ENCODE data around the gene HIVEP2. TPM values are rescaled to one million over a fixed set of nuclear protein-coding genes. Genes with fewer than 3 reads are reported as not detected.
A peak's percentile ranks its signal among the peaks of the same experiment; 100 is the strongest.

The HIVEP2 gene
- total and polyA plus RNA-seq, 2 donors from 2014 or later = 2.4 to 26.0 TPM

DNA sequence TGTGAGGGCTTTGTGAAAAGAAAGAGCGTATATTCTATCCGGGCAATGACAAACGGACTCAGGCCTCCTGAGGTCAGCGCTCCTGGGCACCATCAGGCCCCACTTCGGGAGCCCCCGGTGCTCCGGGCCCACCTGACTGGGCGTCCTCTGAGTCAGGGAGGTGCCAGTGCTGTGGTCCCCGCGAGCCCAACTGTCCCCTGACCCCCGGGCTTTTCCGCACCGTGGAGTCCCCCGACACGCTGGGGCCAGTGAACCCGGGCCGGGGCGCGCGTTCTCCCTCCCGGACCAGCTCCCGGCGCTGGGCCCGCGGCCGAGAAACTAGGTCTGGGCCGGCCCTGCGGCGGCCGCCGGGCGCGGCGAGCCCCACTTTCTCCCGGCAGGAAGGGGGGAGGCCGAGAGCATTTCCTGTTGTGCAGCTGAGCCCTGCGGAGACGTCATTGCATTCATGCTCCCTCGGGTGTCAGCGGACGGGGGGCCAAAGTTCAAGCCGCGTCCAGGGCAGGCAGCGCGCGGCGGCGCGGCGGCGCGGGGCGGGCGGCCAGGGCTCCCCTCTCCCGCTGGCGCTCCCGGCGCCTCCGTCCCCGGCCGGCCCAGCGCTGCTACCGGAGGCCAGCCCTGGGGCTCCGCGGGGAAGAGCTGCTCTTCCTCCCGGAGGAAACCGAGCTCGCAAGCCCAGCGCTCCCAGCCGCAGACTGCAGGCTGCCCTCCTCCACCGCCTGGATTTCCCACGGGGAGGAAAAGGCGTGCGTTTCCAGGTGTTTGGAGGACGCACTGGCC, 18.3 kb downstream of the HIVEP2 start:
- H3K9ac ChIP-seq (ENCODE audit: low read length in 3 of 3) = peak overlapping the region; percentile 67 to 74 (median 72)
- TF ChIP-seq, protein P1, sequence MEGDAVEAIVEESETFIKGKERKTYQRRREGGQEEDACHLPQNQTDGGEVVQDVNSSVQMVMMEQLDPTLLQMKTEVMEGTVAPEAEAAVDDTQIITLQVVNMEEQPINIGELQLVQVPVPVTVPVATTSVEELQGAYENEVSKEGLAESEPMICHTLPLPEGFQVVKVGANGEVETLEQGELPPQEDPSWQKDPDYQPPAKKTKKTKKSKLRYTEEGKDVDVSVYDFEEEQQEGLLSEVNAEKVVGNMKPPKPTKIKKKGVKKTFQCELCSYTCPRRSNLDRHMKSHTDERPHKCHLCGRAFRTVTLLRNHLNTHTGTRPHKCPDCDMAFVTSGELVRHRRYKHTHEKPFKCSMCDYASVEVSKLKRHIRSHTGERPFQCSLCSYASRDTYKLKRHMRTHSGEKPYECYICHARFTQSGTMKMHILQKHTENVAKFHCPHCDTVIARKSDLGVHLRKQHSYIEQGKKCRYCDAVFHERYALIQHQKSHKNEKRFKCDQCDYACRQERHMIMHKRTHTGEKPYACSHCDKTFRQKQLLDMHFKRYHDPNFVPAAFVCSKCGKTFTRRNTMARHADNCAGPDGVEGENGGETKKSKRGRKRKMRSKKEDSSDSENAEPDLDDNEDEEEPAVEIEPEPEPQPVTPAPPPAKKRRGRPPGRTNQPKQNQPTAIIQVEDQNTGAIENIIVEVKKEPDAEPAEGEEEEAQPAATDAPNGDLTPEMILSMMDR (IDR thresholded peaks at IDR 0.05; ENCODE audit: borderline replicate concordance, extremely low read depth, insufficient read depth) = no peak
- H3K27me3 ChIP-seq (ENCODE audit: control insufficient read depth, insufficient read depth, low read length) = no peaks in the 10 kb centered on the region
- intact Hi-C loops (cut with DNase I) = no loop called here
- H3K36me3 ChIP-seq (ENCODE audit: control insufficient read depth in 2 of 3, insufficient read depth in 3 of 3, low read length in 3 of 3) = no peaks in the 10 kb centered on the region
- H3K9me3 ChIP-seq (ENCODE audit: control insufficient read depth in 2 of 3, insufficient read depth in 1 of 3, low read length in 3 of 3) = no peaks in the 10 kb centered on the region
- H3K4me3 ChIP-seq (ENCODE audit: low read length in 3 of 3) = peak overlapping the region; percentile 70 to 86 (median 78)
- H3K27ac ChIP-seq (ENCODE audit: low read depth in 2 of 2, low read length in 2 of 2) = peak overlapping the region; percentile 91 to 95
- peak; percentile 84 to 96 (median 87) for DNase-seq
- H3K4me1 ChIP-seq (ENCODE audit: control insufficient read depth in 2 of 3, insufficient read depth in 2 of 3, low read depth in 1 of 3, low read length in 3 of 3) = peaks cover 0 to 13% (median 2%) of the 10 kb centered on the region in 3 donors
- FAIRE-seq = no peak

DNA sequence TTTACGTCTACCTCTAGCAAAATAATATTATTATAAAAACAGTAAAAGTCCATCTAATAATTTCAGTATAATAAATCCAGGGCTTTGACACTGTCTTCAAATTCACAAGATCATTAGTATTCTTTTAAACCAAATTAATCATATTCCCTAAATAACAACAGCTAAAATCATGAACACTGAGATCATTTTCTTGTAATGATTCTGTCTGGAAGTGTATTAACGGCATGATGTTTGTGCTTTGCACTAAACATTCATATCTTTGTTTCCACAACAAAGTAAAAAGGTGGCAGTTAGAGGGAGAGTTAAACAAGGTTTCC, 18.8 kb downstream of the HIVEP2 start:
- Histone ChIP-seq H3K9ac (ENCODE audit: low read length in 3 of 3) (peak overlapping the region in 1 of 3 donors; percentile 74), H3K36me3 (ENCODE audit: control insufficient read depth in 2 of 3, insufficient read depth in 3 of 3, low read length in 3 of 3) (no peaks in the 10 kb centered on the region), H3K4me1 (ENCODE audit: control insufficient read depth in 2 of 3, insufficient read depth in 2 of 3, low read depth in 1 of 3, low read length in 3 of 3) (peaks cover 0 to 13% (median 2%) of the 10 kb centered on the region in 3 donors), H3K9me3 (ENCODE audit: control insufficient read depth in 2 of 3, insufficient read depth in 1 of 3, low read length in 3 of 3) (no peaks in the 10 kb centered on the region), H3K4me3 (ENCODE audit: low read length in 3 of 3) (peak overlapping the region; percentile 34 to 86 (median 61)), H3K27ac (ENCODE audit: low read depth in 2 of 2, low read length in 2 of 2) (peak overlapping the region; percentile 91 to 95), H3K27me3 (ENCODE audit: control insufficient read depth, insufficient read depth, low read length) (no peaks in the 10 kb centered on the region)
- FAIRE-seq = no peak
- intact Hi-C loops (cut with DNase I) = no loop called here
- no peak for DNase-seq
- TF ChIP-seq, protein P1 (IDR thresholded peaks at IDR 0.05; ENCODE audit: borderline replicate concordance, extremely low read depth, insufficient read depth) = no peak

DNA sequence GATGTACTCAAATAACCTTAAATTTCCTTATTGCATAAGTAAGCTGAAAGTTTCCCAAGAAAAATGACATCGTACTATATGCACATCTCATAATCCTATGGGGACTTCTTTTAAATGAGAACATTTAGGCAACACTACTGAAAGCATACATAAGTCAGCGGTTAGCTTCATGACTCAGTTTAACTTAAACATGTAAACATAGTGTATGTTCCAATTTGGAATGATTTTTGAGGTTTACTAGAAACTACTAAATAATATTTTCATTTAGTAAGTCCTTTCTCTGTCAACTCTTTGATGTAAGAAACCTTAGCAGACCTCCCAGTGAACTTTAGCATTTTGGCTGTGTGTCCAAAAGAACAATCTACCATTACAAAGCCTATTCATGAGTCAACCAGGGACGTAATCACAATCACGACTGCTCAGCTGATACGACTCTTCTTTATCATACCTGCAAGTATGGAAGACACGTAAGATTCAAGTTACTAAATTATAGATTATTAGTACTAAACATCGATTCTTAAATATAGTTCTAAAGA, 19.3 kb downstream of the HIVEP2 start:
- intact Hi-C loops (cut with DNase I) = no loop called here
- FAIRE-seq = peak; percentile 76
- H3K4me1 ChIP-seq (ENCODE audit: control insufficient read depth in 2 of 3, insufficient read depth in 2 of 3, low read depth in 1 of 3, low read length in 3 of 3) = peaks cover 0 to 13% (median 2%) of the 10 kb centered on the region in 3 donors
- H3K27ac ChIP-seq (ENCODE audit: low read depth in 2 of 2, low read length in 2 of 2) = no peak overlapping the region
- H3K27me3 ChIP-seq (ENCODE audit: control insufficient read depth, insufficient read depth, low read length) = no peaks in the 10 kb centered on the region
- no peaks in the 10 kb centered on the region for H3K36me3 ChIP-seq (ENCODE audit: control insufficient read depth in 2 of 3, insufficient read depth in 3 of 3, low read length in 3 of 3)
- H3K9me3 ChIP-seq (ENCODE audit: control insufficient read depth in 2 of 3, insufficient read depth in 1 of 3, low read length in 3 of 3) = no peaks in the 10 kb centered on the region
- H3K9ac ChIP-seq (ENCODE audit: low read length in 3 of 3) = no peak overlapping the region
- no peak for DNase-seq
- no peak overlapping the region for H3K4me3 ChIP-seq (ENCODE audit: low read length in 3 of 3)
- TF ChIP-seq, protein P1 (IDR thresholded peaks at IDR 0.05; ENCODE audit: borderline replicate concordance, extremely low read depth, insufficient read depth) = no peak
